GM12874 (cell line): ENCODE data around the gene KRT38.

Experiments used
- TF ChIP-seq, protein P1 (sequence below): IDR thresholded peaks from 2 replicates; pipeline ENCODE4 v1.5.1; 2011; ENCODE audit warnings: low read depth, mild to moderate bottlenecking, control low read depth, low read length, moderate library complexity; ENCODE audit not compliant: insufficient read depth

Gene KRT38

DNA sequence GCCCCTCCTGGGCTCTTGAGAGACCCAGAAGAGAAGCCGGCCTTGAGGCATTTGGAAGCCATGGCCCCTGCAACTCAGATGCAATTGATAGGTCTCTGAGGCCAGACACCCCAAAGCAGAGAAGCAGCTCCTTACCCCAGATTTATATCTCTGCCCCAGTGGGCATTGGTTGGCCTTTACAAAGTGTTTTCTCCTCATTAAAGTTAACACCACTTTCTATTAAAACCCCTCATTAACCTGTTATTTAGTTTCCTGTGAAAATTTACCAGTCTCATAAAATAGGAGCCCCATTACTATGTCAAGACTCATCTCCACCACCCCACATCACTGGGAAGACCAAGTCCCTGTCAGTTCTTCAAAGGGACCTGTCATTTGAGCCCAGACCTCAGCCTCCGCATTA is 40.3 kb upstream of the KRT38 start, which contains the start of gene KRT35:
Gene KRT35 (minus strand): TSS at position 116 of the 400 bp plus-strand sequence. CDS start 54 bp downstream, at position 62.
- TF ChIP-seq, protein P1, sequence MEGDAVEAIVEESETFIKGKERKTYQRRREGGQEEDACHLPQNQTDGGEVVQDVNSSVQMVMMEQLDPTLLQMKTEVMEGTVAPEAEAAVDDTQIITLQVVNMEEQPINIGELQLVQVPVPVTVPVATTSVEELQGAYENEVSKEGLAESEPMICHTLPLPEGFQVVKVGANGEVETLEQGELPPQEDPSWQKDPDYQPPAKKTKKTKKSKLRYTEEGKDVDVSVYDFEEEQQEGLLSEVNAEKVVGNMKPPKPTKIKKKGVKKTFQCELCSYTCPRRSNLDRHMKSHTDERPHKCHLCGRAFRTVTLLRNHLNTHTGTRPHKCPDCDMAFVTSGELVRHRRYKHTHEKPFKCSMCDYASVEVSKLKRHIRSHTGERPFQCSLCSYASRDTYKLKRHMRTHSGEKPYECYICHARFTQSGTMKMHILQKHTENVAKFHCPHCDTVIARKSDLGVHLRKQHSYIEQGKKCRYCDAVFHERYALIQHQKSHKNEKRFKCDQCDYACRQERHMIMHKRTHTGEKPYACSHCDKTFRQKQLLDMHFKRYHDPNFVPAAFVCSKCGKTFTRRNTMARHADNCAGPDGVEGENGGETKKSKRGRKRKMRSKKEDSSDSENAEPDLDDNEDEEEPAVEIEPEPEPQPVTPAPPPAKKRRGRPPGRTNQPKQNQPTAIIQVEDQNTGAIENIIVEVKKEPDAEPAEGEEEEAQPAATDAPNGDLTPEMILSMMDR = no peak

GRCh38 chr17:41480581-41480980 is 39.8 kb upstream of the KRT38 start:
- TF ChIP-seq, protein P1 = no peak

- TF ChIP-seq, protein P1 = no peak
These were observed 39.4 kb upstream of the KRT38 start for GRCh38 chr17:41480136-41480535.

DNA sequence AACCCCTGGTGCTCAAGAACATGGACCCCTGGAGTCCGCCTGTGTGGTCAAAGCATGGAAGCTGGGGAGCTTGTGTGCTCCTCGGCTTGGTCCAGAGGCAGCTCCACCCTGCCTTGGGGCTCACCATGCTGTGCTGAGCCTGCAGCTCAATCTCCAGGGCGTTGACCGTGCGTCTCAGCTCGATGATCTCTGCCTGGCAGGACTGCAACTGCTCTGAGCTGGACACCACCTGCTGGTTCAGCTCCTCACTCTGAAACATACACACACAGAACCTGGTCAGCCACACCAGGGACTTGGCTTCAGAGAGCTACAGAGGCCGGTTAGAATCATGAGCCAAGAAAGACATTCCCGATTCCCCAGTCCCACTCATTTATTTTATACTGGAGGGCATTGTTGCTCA is 37.5 kb upstream of the KRT38 start:
- TF ChIP-seq, protein P1 = no peak

DNA sequence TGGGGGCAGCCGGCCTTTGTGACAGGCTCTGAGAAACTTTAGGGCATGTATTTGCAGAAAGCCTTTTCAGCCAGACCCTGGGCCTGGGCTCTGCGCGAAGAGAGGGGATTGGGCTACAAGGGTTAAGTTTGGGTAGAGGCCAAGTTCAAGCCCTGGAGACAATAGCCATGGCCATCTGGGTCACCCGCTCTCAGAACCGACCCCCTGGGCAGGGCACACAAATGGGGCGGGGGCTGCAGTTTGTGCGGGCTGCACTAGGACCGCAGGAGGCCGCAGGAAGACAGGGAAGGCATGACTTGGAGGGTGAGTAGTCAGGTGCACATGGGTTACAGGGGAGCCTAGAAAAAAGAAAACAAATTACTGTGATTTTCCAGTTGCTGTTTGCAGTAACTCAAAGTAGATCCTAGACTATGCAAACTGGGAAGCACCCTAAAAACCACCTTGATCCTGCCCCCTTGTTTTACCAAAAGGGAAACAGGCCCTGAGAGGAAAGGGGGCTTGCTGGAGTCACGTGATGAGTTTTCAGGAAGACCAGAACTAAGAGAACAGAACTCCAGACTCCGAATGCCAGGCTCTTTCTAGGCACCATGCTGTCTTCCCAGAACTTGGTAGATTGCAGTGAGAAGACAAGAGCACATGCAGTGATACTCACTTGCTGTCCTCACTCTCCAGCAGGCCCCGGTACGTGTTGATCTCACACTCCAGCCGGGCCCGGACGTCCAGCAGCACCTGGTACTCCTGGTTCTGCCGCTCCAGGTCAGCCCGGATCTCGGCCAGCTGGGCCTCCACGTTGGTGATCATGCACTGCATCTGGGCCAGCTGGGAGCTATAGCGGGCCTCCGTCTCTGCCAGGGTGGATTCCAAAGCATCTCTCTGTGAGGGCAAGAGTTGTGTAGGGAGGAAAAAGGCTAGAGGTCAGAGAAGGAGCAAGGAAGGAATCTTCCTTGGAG is 36.4 kb upstream of the KRT38 start:
- TF ChIP-seq, protein P1 = no peak

- TF ChIP-seq, protein P1 = no peak
These were observed 34.6 kb upstream of the KRT38 start for GRCh38 chr17:41475421-41475820.

- TF ChIP-seq, protein P1 = no peak
These were observed 34.1 kb upstream of the KRT38 start for GRCh38 chr17:41474863-41475262.
